22Rv1 (cell line): ENCODE results near the gene CAMSAP2.

Experiments
- H3K27ac ChIP-seq: fragments of 450-650 bp; 2 replicates; pipeline ENCODE4 v1.5.1; 2017
- CTCF ChIP-seq: fragments of 450-650 bp; IDR thresholded peaks from 2 replicates; pipeline ENCODE4 v1.5.1; 2017; ENCODE audit warnings: mild to moderate bottlenecking
- ZFX ChIP-seq: fragments of 450-650 bp; IDR thresholded peaks from 2 replicates; pipeline ENCODE4 v1.6.1; 2017; ENCODE audit warnings: antibody characterized with exemption, borderline replicate concordance

Gene CAMSAP2

GRCh38 chr1:200875416-200875815 is 136.7 kb downstream of the CAMSAP2 start:
- TF ChIP-seq ZFX (no peak), CTCF (no peak)
- no peak overlapping the region for H3K27ac ChIP-seq

GRCh38 chr1:200877010-200877409 is 138.3 kb downstream of the CAMSAP2 start:
- TF ChIP-seq ZFX (no peak), CTCF (no peak)

GRCh38 chr1:200877839-200878551 is 139.3 kb downstream of the CAMSAP2 start:
- TF ChIP-seq ZFX = no peak
- no peak for TF ChIP-seq CTCF
- no peak overlapping the region for H3K27ac ChIP-seq

More at GRCh38 chr1:200877010-200877409, 138.3 kb downstream of the CAMSAP2 start:
- no peak overlapping the region for H3K27ac ChIP-seq

GRCh38 chr1:200880212-200880611 is 141.5 kb downstream of the CAMSAP2 start:
- TF ChIP-seq CTCF (no peak), ZFX (no peak)
- H3K27ac ChIP-seq = no peak overlapping the region

GRCh38 chr1:200883118-200883517 is 144.4 kb downstream of the CAMSAP2 start:
- no peak overlapping the region for H3K27ac ChIP-seq
- TF ChIP-seq CTCF = no peak
- TF ChIP-seq ZFX = no peak

GRCh38 chr1:200885623-200886402 is 147.1 kb downstream of the CAMSAP2 start:
- H3K27ac ChIP-seq = no peak overlapping the region
- TF ChIP-seq CTCF (no peak), ZFX (no peak)

- no peak overlapping the region for H3K27ac ChIP-seq
- TF ChIP-seq ZFX = no peak
- TF ChIP-seq CTCF = no peak
Measured at GRCh38 chr1:200886594-200886993, 147.9 kb downstream of the CAMSAP2 start.
